ENCODE measurements around the gene LDB2. TPM values are rescaled to one million over a fixed set of nuclear protein-coding genes. Genes with fewer than 3 reads are reported as not detected.

The LDB2 gene
- total RNA-seq, 3 donors from 2014 or later: 4.7 to 19.9 (median 9.3) TPM

DNA sequence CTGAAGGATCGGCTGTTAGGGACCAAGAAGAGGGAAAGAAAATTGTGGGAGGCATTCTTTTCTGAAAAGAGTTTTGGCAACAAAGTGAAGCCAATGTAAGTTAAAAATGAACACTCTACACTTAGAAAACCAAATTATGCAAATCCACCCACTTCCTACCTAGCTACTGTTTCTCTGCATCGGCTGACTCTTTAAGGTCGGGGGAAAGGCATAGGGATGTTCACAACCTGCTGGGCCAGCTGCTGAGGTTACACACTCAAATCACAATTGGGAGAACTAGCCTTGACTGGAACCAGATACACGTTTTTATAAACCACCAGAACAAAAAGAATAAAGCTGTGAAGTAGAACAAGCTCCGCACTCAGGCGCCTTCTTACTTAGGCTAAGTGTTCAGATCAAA lies 165.7 kb downstream of the LDB2 start:
- no peak for DNase-seq
- TF ChIP-seq CTCF (IDR thresholded peaks at IDR 0.05): no peak
- no peak for ATAC-seq
- intact Hi-C loops (cut with DNase I, micrococcal nuclease): no loop called here
- Histone ChIP-seq H3K9me3 (no peaks in the 10 kb centered on the region), H3K4me3 (no peak overlapping the region), H3K36me3 (ENCODE audit: low read depth) (no peaks in the 10 kb centered on the region), H3K4me1 (ENCODE audit: low read depth) (no peaks in the 10 kb centered on the region)

- Histone ChIP-seq H3K9me3 (no peaks in the 10 kb centered on the region), H3K4me3 (no peak overlapping the region), H3K36me3 (ENCODE audit: low read depth) (no peaks in the 10 kb centered on the region), H3K4me1 (ENCODE audit: low read depth) (no peaks in the 10 kb centered on the region)
- intact Hi-C loops (cut with DNase I, micrococcal nuclease): no loop called here
- DNase-seq: no peak
- TF ChIP-seq CTCF (IDR thresholded peaks at IDR 0.05): no peak
- ATAC-seq: no peak
Observed at GRCh38 chr4:16731776-16732380, 166.6 kb downstream of the LDB2 start.

- no peak for ATAC-seq
- no peaks in the 10 kb centered on the region for H3K9me3 ChIP-seq
- no peak for TF ChIP-seq CTCF (IDR thresholded peaks at IDR 0.05)
- H3K4me3 ChIP-seq: no peak overlapping the region
- intact Hi-C loops (cut with DNase I, micrococcal nuclease): no loop called here
- no peak for DNase-seq
- H3K4me1 ChIP-seq (ENCODE audit: low read depth): no peaks in the 10 kb centered on the region
- H3K36me3 ChIP-seq (ENCODE audit: low read depth): no peaks in the 10 kb centered on the region
Observed at GRCh38 chr4:16730522-16731205, 167.8 kb downstream of the LDB2 start.

GRCh38 chr4:16729336-16729735 lies 169.1 kb downstream of the LDB2 start:
- Histone ChIP-seq H3K4me3 (no peak overlapping the region), H3K9me3 (no peaks in the 10 kb centered on the region), H3K4me1 (ENCODE audit: low read depth) (no peaks in the 10 kb centered on the region), H3K36me3 (ENCODE audit: low read depth) (no peaks in the 10 kb centered on the region)
- DNase-seq (no peak), ATAC-seq (no peak)
- intact Hi-C loops (cut with DNase I, micrococcal nuclease): no loop called here
- TF ChIP-seq CTCF (IDR thresholded peaks at IDR 0.05): no peak

GRCh38 chr4:16728849-16729248 lies 169.6 kb downstream of the LDB2 start:
- intact Hi-C loops (cut with DNase I, micrococcal nuclease): no loop called here
- Histone ChIP-seq H3K4me3 (no peak overlapping the region), H3K4me1 (ENCODE audit: low read depth) (no peaks in the 10 kb centered on the region), H3K36me3 (ENCODE audit: low read depth) (no peaks in the 10 kb centered on the region), H3K9me3 (no peaks in the 10 kb centered on the region)
- no peak for TF ChIP-seq CTCF (IDR thresholded peaks at IDR 0.05)
- ATAC-seq: no peak
- no peak for DNase-seq

Measured in mucosa of descending colon (tissue), 3 donors.